A549 (cell line): ENCODE measurements around the gene LRRC2.

Source experiments
- CEBPB ChIP-seq, 2 experiments: fragments of >200 bp in 1 of 2; sonication (Bioruptor Twin) in 1 of 2; formaldehyde crosslinking in 1 of 2; IDR thresholded peaks; 2 replicates each; pipeline ENCODE4 v1.6.1; 2012 to 2016
- CTCF ChIP-seq: fragments of >200 bp; sonication (Bioruptor Twin); formaldehyde crosslinking; IDR thresholded peaks from 3 replicates; pipeline ENCODE4 v1.5.1; 2016
- ELK1 ChIP-seq: fragments of 150-350 bp; IDR thresholded peaks from 2 replicates; pipeline ENCODE4 v1.6.1; 2014; ENCODE audit warnings: low read depth, mild to moderate bottlenecking, low read length
- EP300 ChIP-seq, 2 experiments: fragments of >200 bp; sonication (Bioruptor Twin); formaldehyde crosslinking; IDR thresholded peaks; 2 replicates in 1 of 2; 3 replicates in 1 of 2; pipeline ENCODE4 v1.6.1; 2016 to 2017
- FOXS1 ChIP-seq: fragments of 250-450 bp; sonication (Bioruptor Pico); IDR thresholded peaks from 2 replicates; pipeline ENCODE4 v1.5.0; 2020; ENCODE audit warnings: mild to moderate bottlenecking, moderate library complexity
- HOXB5 ChIP-seq: fragments of 250-450 bp; sonication (Bioruptor Pico); IDR thresholded peaks from 2 replicates; pipeline ENCODE4 v1.5.0; 2020; ENCODE audit warnings: mild to moderate bottlenecking, moderate library complexity
- JUN ChIP-seq, 2 experiments: fragments of >200 bp; sonication (Bioruptor Twin); formaldehyde crosslinking; IDR thresholded peaks; 2 replicates in 1 of 2; 3 replicates in 1 of 2; pipeline ENCODE4 v1.6.1; 2016 to 2017
- NR3C1 ChIP-seq: fragments of >200 bp; sonication (Bioruptor Twin); formaldehyde crosslinking; IDR thresholded peaks from 3 replicates; pipeline ENCODE4 v1.6.1; 2017
- POLR2A ChIP-seq: IDR thresholded peaks from 2 replicates; pipeline ENCODE4 v1.6.1; 2012; ENCODE audit warnings: mild to moderate bottlenecking, low read length

- no peak for TF ChIP-seq JUN (IDR thresholded peaks at IDR 0.05)
- TF ChIP-seq CEBPB (IDR thresholded peaks at IDR 0.05) = no peak
- TF ChIP-seq CTCF = no peak
- no peak for TF ChIP-seq ELK1
- TF ChIP-seq EP300 (IDR thresholded peaks at IDR 0.05) = no peak
- TF ChIP-seq FOXS1 (CRISPR knock-in tag) = no peak
- no peak for TF ChIP-seq POLR2A
- TF ChIP-seq NR3C1 = no peak
- TF ChIP-seq HOXB5 (CRISPR knock-in tag) = no peak
Measured at GRCh38 chr3:46537779-46538178, 28.3 kb downstream of the LRRC2 start.
